SKM-1 treated with dmso at 0.1 percent for 144 hours (cell line): ENCODE measurements around the gene NELL2.

Experiments used
- DNase-seq: peaks from one replicate; lab custom pipeline; 2025; ENCODE audit not compliant: unreplicated experiment; lab: John Stamatoyannopoulos, UW

NELL2 gene

DNA sequence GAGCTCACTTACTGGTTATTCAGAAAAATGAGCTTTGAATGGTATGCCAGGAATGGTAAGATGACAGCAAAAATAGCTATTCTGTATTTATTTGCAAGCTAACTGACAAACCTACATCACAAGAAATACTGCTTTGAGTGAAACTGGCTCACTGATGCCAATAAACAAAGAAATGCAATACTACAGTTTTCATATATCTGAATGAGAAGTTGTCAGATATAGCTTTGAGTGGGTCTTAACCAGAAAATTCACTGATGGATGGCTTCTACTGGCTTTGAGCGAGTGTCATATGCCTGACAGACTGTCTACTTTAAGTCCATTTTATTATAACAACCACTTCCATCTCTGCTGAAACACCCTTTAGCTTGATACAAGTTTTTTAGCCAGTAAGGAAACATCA, 330.1 kb downstream of the NELL2 start:
- DNase-seq: no peak

DNA sequence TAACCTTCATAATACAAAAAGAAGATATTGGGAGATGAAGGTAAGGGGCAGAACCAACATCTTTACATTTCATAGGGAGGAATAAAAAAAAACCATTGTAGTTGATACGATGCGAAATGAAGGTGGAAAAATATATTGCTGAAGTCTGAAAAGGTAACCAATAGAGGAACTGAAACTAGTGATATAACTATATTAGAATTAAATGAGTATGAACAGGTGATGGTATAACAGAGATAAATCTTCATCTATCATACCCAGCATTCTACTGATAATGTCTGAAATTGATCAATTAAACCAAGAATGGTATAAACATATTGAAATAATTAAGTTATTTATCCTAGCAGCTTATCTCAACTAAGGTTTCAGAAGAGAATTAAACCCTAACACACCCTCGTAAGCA, 332.1 kb downstream of the NELL2 start:
- no peak for DNase-seq

DNA sequence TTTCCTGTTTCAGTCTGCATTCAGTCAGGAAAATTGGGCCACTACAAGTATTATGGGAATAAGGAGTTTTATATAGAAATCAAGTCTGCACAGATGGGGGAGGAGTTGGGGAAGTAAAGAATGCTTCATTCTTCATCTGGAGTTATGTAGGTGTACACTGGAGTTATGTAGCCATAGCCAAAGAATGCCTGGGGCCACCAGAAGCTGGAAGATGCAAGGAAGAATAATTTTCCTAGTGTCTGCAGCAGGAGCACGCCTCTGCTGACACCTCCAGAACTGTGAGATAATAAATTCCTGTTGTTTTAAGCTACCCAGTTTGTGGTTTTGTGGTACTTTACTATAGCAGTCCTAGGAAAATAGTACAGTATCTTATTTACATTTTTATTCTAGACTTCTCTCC, 333.4 kb downstream of the NELL2 start:
- no peak for DNase-seq

DNA sequence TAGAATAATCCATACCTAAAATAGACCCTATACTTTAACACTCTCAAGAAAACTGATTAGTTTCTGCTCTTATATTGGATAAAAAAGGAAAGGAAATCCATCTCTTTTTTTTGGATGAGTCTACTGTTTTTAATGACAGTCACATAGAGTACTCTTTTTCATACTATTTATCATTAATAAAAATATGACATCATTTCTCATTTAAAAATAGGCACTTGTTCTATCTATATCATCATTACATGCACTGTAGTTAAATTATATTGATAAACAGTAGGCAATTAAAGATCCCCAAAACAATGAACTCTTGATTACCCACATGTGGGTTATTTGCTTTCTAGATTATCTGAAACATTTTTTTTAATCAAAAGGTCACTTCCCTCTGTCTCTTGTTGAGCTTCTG, 338.8 kb downstream of the NELL2 start:
- no peak for DNase-seq

DNA sequence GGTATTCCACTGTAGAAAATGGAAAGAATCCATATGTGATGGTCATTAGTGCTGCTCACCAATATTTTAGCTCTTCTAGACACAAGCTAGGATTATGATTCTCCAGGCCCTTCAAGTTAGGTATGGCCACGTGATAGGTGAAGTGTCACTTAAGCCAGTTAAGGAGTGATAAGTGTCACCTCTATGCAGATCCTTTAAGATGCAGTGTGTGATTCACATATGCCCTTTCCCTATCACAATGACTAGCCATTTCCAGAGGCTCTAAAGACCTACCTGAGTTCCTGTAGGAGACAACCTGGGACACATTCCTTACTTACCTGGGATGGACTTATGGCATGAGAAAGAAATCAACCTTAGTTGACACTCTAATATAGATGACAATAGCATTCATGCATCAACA, 343.2 kb downstream of the NELL2 start:
- no peak for DNase-seq

DNA sequence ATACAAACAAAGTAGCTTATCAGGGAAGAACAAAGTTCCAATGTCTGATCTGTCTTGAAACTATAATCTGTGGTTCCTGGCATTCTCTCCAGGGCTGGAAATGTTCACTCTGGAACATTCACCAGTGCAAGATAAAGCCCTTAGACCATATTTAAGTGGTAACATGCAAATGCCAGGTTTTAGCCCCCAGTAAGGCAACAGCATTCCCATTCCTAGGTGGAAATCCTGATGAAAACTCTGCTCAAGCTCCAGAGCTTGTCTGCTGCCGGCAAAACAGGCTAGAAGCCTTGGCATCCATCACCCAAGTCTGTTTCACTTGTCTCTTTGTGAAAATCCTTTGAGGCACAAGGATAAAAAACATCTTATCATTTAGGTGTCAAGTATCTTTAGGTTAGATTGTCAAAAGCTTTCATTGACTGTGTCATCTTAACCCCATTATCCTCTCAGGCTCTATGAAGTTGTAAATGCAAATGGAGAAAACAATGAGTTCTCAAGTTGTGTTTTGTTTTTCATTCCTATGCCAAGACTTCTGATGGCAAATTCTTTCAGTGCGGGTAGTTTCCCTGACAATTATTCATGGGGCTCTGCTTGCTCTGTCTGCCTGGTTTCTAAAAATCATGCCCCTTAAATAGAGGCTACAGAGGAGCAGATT, 344.7 kb downstream of the NELL2 start:
- DNase-seq: no peak

DNA sequence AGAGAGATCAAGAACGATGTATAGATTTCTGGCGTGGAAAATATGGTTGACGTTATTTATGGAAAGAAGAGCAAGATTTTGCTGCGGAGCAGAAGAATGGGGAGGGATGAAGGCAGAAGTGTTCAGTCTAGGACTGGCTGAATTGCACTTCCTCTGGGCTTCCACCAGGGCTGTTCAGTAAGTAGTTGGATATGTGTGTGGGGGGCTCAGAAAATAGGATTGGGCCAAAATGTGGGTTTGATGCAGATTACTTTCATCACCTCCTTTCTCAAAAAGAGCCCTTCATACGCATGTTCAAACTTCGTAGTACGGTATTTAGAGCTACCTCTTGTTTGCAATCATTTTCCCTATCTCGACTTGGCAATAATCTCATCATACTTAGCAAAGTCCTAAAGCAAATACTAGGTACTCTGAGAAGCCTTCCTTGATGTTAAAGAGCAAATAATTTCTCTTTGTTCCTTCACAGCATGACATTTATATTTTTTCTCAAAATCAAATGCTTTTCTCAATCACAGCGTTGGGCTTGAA, 349.4 kb downstream of the NELL2 start:
- no peak for DNase-seq

DNA sequence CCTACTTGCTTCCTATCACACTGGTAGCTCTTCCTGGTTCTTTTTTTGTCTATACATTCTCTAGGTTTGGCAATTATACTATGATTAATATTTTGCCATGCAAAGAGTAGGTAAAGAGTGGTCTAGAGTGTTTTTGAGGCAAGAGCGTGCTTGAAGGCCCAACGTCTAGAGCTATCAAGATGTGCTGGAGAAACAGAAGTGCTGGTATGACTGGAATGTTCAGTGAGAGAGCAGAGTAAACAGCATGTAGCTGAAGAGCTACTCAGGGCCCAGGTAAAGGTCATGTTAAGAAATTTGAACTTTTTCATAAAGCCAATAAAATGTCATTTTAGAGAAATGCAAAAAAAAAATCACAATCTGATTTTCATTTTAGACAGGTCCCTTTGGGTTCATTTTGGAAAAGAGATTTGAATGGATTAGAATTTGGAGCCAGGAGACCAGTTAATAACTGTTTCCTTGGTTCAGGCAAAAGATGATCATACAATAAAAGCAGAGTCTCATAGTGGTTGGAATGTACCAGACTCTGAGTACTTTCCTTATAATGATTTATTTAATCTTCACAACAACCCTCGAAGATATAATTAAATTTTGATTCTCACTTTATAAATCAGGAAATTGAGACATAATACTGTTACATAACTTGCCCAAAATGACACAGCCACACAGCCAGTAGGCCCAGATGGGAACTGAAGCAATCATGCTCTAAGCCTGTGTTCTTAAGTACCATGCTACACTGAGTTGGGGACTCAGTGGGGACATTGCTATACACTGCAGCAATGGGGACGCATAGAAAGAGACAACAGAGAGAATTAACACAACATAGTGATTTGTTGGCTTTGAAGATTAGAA, 350.1 kb downstream of the NELL2 start:
- no peak for DNase-seq

DNA sequence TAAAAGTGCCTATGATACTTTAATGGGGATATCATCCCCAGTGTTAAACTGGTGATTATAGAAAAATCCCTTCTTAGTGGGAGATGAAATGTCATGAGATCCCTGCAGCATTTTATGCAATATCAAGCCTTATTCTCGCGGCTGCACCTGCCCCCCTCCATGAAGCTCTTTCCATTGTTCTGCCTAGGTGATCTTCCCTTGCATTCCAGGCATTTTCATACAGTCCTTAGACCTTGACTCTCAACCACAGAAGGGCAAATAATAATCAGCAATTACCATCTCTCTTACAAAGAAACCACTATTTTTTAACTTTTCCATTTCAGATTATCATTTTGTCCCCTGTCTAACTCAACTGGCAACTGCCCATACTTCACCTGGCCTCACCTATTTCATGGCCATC, 352.3 kb downstream of the NELL2 start:
- DNase-seq: no peak

DNA sequence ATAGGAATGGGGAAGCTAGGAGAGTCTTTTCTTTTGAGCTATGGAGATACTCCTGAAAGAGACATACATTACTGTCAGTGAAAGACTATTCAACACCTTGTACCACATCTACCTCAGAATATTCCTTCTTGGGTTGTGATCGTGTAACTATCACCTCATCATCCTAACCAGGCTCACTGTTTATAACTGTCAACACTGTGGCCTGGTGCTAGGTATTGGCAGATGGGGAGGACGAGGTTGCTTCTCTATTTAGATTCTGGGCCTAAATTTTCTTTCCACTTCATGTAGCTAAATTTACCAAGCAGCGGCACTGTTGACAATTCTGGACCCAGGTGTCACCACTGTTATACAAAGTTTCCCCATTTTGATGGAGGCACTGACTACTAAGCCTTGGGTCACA, 354.4 kb downstream of the NELL2 start:
- DNase-seq: no peak

DNA sequence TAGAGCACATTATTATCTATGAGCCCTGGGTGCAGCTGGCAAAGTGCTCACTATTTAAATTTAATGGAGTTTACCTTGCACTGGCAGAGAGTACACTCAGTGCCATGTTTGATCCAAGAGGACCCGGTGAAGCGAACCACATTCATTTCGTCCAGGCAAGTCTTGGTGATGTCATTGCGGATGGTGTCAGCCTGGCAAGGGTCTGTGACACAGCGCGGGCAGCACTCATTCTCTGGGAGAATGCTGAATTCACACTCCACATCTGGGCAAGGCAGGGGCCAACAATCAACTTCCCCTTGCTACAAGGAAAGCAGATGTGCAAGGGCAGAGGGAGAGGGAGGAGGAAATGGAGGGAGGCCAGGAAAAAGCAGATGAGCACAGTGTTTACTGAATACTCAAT, 356.2 kb downstream of the NELL2 start:
- DNase-seq: no peak

DNA sequence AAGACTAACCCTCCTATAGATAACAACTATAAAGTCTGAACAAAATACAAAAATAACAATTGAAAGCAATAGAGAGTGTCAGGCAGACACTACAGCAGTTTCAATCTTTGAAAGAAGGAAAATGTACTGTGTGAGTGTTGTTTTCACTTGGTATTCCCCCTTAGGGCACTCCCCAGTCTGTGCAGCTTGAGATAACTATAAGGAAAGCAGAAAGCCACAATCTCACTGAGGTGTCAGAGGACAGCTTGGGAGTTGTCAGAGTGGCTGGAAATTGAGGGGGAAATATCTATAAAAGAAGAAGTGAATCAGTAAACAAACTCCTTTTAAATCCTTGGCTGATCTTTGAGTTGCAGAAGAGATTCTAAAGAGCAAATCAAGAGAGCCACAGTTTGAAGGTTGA, 364.8 kb downstream of the NELL2 start:
- DNase-seq: no peak

DNA sequence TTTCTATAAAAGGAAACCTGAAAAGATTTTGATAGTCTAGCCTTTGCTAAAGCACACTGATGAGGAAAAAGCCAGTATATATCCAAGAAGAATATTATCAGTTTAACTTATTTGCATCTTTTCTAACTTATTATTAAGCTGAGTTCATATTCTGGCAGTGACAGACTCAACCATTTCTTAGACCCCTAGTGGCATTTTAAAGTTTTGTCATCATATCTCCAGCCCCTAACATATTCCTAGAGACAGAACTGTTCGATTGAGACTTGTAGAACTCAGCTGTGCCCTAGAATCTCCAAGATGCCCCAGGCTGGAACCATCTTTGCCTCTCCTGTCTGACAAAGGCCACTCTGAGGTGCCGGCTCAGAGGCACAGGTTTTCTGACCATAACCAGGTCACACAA, 365.6 kb downstream of the NELL2 start:
- no peak for DNase-seq

DNA sequence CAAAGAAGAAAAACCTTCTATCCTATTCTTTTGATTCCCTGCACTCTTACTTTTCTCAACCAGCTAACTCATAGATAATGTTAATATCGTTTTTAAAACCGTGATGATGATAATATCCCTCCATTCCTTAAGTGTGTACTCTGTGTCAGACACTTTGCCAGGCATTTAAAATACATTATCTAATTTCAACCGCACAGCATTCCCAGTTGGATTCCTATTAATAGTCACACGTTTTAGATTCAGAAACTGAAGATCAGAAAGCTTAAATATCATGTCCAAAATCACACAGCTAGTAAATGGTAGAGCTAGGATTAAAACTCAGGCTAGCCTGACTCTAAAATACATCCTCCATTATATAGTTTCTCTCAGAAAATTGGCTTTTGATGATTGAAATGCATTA, 366.0 kb downstream of the NELL2 start:
- no peak for DNase-seq

DNA sequence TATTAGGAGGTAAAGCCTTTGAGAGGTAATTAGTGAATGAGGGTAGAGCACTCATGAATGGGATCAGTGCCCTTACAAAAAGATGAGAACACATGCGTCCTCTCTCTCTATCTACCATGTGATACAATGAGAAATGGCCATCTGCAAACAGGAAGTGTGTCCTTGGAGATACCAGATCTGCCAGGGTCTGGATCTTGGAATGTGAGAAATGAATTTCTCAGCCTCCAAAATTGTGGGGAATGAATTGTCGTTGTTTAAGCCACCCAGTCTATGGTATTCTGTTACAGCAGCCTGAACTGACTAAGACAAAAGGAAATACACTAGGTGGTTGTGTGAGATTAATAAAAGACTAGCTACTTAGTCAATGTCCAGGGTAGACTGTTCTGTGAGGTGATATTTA, 366.6 kb downstream of the NELL2 start:
- DNase-seq: no peak

DNA sequence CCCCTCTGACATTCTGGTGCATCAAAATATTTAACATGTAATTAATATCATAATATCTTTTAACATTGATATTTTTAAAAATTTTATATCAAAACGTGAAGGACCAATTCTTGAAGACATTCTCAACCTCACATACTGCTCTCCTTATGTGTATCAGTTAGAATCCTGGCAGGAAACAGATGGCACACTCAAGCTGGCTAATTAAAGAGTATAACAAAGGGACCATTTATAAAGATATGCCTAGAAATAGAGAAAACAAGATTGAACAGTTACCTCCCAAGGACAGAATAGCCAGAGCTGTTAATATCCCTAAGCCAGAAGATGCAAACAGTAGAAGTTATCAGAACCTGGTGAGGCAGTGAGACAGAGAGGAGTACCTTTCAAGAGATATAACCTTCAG, 368.7 kb downstream of the NELL2 start:
- no peak for DNase-seq

DNA sequence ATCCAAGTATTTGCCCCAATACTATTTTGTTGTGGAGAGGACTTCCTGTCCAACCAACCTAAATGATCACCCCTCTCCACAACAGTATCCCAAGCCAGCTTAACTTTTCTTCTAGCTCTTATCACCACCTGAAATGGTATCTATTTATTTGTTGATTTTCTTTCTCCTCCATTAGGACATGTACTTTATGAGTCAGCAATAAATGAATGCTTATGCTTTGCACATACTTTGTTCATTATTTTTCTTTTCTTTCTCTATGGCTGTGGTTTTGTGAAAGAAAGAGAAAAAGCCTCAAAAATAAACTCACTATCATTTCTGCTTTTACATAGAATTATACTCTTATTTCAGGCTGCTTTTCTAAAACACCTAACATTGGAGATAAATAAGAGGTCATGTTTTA, 371.3 kb downstream of the NELL2 start:
- no peak for DNase-seq

DNA sequence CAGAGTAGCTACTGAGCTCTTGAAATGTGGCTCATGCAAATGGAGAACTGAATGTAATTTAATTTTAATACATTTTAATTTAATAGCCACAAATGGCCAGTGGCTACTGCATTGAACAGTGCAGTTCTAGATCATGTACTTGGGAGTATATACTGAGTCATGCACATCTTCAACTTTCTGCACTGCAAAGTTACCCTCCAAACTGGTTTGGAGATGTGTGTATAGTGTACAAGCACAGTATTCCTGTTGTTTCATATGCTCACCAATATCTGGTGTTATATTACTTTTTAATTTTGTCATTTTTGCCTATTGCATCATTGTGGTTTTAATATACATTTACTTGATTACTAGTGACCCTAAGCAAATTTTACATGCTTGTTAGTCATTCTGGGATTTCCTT, 372.8 kb downstream of the NELL2 start:
- no peak for DNase-seq

DNA sequence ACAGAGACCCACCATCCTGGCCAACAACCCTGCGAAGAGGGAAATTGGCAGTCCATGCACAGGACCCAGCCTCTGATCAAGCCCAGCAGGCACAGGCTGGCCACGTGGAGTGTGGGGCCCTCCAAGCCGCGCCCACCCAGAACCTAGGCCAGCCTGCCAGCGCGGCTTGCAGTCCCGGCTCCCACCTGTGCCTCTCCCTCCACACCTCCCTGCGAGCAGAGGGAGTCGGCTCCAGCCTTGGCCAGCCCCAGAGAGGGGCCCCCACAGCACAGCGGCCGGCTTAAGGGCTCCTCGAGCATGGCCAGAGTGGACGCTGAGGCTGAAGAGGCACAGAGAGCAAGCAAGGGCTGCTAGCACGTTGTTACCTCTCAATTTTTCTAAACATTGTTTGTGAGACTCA, 373.4 kb downstream of the NELL2 start:
- no peak for DNase-seq

DNA sequence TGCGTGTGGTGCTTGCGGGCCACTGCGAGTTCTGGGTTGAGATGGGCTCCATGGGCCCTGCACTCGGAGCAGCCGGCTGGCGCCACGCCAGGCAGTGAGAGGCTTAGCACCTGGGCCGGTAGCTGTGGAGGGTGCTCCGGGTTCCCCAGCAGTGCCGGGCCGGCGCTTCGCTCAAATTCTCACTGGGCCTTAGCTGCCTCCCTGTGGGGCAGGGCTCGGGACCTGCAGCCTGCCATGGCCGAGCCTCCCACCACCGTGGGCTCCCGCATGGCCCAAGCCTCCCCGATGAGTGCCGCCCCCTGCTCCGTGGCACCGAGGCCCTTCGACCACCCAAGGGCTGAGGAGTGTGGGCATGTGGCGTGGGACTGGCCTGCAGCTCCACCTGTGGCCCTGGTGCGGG, 375.7 kb downstream of the NELL2 start:
- no peak for DNase-seq

DNA sequence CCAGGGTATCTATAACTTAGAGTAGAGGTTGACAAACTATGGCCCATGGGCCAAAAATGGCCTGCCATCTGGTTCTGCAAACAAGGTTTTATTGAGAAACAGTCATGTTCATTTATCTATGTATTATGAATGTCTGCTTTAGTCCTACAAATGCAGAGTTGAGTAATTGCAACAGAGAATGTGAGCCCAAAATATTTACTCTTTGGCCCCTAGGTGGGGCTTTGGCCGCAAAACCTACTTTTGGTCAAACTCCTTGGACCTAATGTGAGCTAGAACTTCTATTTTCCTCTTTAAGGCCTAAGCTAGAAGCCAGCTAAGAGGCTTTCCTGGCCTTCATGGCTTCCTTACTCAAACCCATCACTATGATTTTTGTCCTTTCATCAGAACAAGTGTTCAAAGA, 379.1 kb downstream of the NELL2 start:
- DNase-seq: no peak

DNA sequence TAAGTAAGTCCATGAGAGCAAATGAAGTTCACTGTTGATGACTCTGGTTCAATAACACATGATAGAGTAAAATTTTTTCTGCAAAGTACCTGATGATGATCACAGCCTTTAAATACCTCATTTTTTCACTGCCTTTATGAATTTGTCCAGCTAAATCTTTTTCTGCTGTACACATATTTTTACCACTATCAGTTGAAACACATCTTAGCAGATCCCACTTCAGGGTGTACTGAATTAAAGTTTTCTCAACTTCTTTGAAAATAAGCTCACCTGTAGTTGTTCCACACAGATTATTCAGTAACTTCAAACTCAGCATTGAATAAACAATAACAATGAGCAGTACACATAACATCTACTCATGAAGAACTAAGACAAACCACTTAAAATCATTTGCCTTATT, 385.9 kb downstream of the NELL2 start:
- DNase-seq: no peak

DNA sequence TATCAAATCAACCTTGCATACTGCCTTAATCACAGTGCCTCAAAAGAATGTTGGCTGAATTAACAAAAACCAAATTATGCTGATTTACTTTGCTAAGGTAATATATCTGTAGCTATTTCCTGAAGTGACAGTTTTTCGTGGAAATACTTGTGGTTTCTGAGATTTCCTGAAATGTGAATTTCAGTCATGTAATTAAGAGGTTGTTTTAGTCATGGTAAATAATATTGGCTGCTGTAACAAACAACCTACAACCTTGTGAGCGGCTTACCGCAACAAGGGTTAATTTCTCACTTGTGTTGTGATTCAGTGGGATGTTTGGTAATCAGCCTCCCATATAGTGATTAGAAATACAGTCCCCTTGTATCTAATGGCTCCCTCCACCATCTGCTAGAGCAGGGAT, 387.9 kb downstream of the NELL2 start:
- DNase-seq: no peak
